ENCODE results near the gene NAALADL1.

DNA sequence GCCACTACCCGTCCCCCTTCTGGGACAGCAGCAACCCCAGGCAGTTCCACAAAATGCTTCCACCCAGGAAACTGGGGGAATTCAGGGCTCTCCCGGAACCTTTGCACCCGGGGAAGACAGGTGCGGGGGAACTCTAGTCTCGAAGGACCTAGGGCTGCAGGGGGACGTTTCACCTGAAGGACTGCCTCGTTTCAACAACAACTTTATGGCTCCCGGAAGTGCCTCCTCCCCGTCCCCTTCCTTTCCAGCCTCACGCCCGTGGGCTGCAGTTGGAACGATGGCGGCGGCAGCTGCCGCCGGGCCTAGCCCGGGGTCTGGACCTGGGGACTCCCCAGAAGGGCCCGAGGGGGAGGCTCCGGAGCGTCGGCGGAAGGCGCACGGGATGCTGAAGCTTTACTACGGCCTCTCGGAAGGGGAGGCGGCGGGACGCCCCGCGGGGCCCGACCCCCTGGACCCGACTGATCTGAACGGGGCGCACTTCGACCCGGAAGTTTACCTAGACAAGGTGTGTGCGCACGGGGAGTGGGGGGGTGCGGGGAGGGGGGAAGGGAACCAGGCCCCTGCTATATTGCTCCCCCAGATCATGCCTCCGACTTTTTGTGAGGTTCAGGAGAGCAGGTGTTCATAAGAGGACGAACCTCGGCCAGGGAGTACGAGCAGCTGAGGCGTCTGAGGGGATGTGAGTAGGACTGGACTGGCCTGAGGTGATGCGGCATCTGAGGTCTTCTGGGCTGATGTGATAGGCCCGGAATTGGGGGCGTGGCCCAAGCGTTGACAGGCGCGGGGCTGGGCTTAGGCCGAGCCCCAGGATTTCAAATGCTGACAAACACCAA, 37.8 kb upstream of the NAALADL1 start, which contains the start of gene VPS51:
- TF ChIP-seq POLR2AphosphoS5 (IDR thresholded peaks at IDR 0.05) (peak; percentile 61 to 93 (median 82)), POLR2A (IDR thresholded peaks at IDR 0.05) (peak; percentile 82)
- TF ChIP-seq, protein P1, sequence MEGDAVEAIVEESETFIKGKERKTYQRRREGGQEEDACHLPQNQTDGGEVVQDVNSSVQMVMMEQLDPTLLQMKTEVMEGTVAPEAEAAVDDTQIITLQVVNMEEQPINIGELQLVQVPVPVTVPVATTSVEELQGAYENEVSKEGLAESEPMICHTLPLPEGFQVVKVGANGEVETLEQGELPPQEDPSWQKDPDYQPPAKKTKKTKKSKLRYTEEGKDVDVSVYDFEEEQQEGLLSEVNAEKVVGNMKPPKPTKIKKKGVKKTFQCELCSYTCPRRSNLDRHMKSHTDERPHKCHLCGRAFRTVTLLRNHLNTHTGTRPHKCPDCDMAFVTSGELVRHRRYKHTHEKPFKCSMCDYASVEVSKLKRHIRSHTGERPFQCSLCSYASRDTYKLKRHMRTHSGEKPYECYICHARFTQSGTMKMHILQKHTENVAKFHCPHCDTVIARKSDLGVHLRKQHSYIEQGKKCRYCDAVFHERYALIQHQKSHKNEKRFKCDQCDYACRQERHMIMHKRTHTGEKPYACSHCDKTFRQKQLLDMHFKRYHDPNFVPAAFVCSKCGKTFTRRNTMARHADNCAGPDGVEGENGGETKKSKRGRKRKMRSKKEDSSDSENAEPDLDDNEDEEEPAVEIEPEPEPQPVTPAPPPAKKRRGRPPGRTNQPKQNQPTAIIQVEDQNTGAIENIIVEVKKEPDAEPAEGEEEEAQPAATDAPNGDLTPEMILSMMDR (IDR thresholded peaks at IDR 0.05): peak in 1 of 5 experiments; percentile 20

Data from transverse colon (tissue), 4 donors.